ENCODE measurements around the gene MYH16.
"Not testable (repeated sequence)": the region's sequence is repeated elsewhere in the genome, so short reads cannot be mapped to it uniquely, and the experiment has no call there.

The MYH16 gene

DNA sequence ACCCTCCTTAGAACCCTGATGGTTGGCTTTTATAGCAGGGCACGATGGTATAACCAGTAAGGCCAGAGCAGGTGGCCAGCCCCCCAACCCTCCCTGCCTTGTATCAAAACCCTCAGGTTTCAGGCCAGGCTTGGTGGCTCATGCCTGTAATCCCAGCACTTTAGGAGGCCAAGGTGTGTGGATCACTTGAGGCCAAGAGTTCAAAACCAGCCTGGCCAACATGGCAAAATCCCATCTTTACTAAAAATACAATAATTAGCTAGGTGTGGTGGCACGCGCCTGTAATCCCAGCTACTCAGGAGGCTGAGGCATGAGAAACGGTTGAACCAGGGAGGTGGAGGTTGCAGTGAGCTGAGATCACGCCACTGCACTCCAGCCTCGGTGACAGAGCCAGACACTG, 50.0 kb downstream of the MYH16 start:
- H3K9me3 ChIP-seq (ENCODE audit: control insufficient read depth, low read length); H3K36me3 ChIP-seq (ENCODE audit: control insufficient read depth, insufficient read depth, low read length); H3K27ac ChIP-seq (ENCODE audit: low read depth, low read length, severe bottlenecking); H3K4me3 ChIP-seq (ENCODE audit: extremely low read depth, insufficient read depth, low read length, poor library complexity, severe bottlenecking); H3K4me1 ChIP-seq (ENCODE audit: control insufficient read depth, insufficient read depth, low read length, poor library complexity, severe bottlenecking): not testable (repeated sequence)
- 78 to 100% methylated on average over 1 to 5 of the region's 6 CpGs for WGBS, 2 experiments (ENCODE audit: insufficient coverage in 2 of 2)

DNA sequence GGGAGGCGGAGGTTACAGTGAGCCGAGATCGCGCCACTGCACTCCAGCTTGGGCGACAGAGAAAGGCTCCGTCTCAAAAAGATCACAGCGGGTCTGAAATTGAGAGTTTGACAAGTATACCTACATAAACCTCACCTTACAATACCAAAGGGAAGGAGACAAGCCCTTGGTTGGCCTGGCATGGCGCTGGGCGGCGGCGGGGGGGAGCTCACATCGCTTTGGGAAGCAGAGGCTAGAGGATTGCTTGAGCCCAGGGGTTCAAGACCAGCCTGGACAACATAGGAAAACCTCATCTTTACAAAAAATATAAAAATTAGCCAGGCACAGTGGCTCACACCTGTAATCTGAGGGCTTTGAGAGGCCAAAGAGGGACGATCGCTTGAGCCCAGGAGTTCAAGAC, 51.9 kb downstream of the MYH16 start:
- peaks cover 9% of the 10 kb centered on the region for H3K4me1 ChIP-seq (ENCODE audit: control insufficient read depth, insufficient read depth, low read length, poor library complexity, severe bottlenecking)
- WGBS, 2 experiments (ENCODE audit: insufficient coverage in 2 of 2), result 97 to 100% methylated on average over 4 to 10 of the region's 14 CpGs
- peak overlapping the region; percentile 99 for H3K4me3 ChIP-seq (ENCODE audit: extremely low read depth, insufficient read depth, low read length, poor library complexity, severe bottlenecking)
- peaks cover 11% of the 10 kb centered on the region for H3K36me3 ChIP-seq (ENCODE audit: control insufficient read depth, insufficient read depth, low read length)
- no peak overlapping the region for H3K27ac ChIP-seq (ENCODE audit: low read depth, low read length, severe bottlenecking)
- no peaks in the 10 kb centered on the region for H3K9me3 ChIP-seq (ENCODE audit: control insufficient read depth, low read length)

DNA sequence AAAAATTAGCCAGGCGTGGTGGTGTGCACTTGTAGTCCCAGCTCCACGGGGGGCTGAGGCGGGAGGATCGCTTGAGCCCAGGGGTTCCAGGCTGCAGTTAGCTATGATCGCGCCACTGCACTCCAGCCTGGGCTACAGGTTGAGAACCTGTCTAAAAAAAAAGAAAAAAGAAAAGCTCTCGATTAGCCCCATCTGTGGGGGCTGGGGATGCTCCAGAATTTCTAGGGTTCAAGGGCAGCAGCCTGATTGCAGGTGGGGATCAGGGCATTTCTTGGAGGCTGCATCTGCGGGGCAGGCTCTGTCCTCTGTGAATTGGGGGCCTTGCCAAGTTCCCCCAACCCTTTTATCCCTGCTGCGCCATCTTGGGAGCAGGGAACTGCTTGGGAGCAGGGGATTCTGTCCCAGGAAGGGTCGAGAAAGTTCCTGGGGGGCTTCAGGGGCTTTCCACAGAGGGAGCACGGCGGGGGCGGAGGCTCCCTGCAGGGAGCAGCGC, 52.4 kb downstream of the MYH16 start:
- Histone ChIP-seq H3K9me3 (ENCODE audit: control insufficient read depth, low read length) (no peaks in the 10 kb centered on the region), H3K4me1 (ENCODE audit: control insufficient read depth, insufficient read depth, low read length, poor library complexity, severe bottlenecking) (peaks cover 9% of the 10 kb centered on the region), H3K36me3 (ENCODE audit: control insufficient read depth, insufficient read depth, low read length) (peaks cover 11% of the 10 kb centered on the region), H3K27ac (ENCODE audit: low read depth, low read length, severe bottlenecking) (no peak overlapping the region), H3K4me3 (ENCODE audit: extremely low read depth, insufficient read depth, low read length, poor library complexity, severe bottlenecking) (peak overlapping the region; percentile 99)
- 42% methylated on average over 12 to 13 of the region's 14 CpGs for WGBS, 2 experiments (ENCODE audit: insufficient coverage in 2 of 2)

DNA sequence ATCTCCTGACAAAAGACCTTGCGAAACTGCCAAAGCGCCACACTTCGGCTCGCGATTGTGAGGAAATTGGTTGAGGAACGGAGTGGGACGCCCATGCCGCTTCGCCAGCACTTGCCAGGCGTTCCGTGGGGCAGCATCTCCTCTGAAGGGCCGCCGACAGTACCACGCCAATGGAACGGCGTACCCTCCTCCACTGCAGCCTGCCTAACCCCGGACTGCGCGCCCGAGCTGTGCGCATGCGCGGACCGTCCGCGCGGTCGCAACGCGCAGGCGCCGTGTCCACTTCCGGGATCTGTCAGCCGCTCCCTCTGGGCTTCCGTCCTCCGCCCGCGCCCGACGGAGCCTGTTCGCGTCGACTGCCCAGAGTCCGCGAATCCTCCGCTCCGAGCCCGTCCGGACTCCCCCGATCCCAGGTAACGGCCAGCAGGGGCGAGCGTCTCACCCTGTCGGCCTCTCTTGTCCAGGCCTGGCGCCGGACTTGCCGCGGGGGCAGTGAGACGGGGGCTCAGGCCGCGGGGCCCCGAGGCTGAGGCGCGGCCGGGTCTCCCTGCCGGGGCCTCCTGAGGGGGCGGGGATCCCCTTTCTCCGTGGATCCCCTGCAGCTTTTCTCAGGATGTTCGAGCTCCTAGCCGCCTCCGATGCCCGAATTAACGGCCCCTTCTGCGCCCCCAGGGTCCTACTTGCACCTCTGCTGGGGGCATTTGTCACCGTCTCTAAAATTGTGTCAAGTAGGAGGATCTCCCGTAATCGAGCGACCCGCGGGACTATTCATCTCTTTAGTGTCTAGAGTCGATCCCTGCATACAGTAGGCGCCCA, 53.2 kb downstream of the MYH16 start, which contains the start of gene ARPC1A:
Gene ARPC1A (plus strand): TSS at position 307 of the 816 bp plus-strand sequence. CDS start 7,456 bp downstream, outside the sequence.
- H3K4me1 ChIP-seq (ENCODE audit: control insufficient read depth, insufficient read depth, low read length, poor library complexity, severe bottlenecking), result peaks cover 9% of the 10 kb centered on the region
- H3K9me3 ChIP-seq (ENCODE audit: control insufficient read depth, low read length), result no peaks in the 10 kb centered on the region
- H3K36me3 ChIP-seq (ENCODE audit: control insufficient read depth, insufficient read depth, low read length), result peaks cover 15% of the 10 kb centered on the region
- H3K27ac ChIP-seq (ENCODE audit: low read depth, low read length, severe bottlenecking), result peak within 1 kb of the TSS; percentile 69
- 0% methylated on average over 72 to 82 of the region's 82 CpGs for WGBS, 2 experiments (ENCODE audit: insufficient coverage in 2 of 2)
- peak within 1 kb of the TSS; percentile 99 for H3K4me3 ChIP-seq (ENCODE audit: extremely low read depth, insufficient read depth, low read length, poor library complexity, severe bottlenecking)

GRCh38 chr7:99326408-99326782, 53.8 kb downstream of the MYH16 start:
- Histone ChIP-seq H3K36me3 (ENCODE audit: control insufficient read depth, insufficient read depth, low read length) (peaks cover 18% of the 10 kb centered on the region), H3K27ac (ENCODE audit: low read depth, low read length, severe bottlenecking) (no peak overlapping the region), H3K4me1 (ENCODE audit: control insufficient read depth, insufficient read depth, low read length, poor library complexity, severe bottlenecking) (peaks cover 9% of the 10 kb centered on the region), H3K9me3 (ENCODE audit: control insufficient read depth, low read length) (no peaks in the 10 kb centered on the region), H3K4me3 (ENCODE audit: extremely low read depth, insufficient read depth, low read length, poor library complexity, severe bottlenecking) (peak overlapping the region; percentile 99)
- 5 to 9% methylated on average over 7 to 10 of the region's 10 CpGs for WGBS, 2 experiments (ENCODE audit: insufficient coverage in 2 of 2)

DNA sequence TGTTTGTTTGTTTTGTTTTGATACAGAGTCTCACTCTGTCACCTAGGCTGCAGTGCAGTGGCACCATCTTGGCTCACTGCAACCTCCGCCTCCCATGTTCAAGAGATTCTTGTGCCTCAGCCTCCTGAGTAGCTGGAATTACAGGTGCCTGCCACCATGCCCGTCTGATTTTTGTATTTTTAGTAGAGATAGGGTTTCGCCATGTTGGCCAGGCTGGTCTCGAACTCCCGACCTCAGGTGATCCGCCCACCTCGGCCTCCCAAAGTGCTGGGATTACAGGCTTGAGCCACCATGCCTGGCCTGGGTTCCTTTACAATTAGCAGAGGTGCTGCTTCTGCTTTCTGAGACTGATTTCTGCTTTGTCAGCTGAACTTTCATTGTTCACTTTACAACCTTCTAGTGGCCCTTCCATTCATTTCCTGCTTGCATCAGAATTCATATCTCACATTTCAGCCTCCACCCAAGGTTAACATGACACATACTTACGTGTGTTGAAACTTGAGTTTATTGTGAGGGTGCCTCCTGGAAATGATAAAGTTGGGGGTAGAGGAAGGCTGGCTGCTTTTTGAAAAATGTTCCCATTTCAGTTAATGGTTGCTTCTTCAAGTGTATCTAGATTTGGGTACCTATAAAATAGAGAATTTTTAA, 57.8 kb downstream of the MYH16 start:
- not testable (repeated sequence) for H3K9me3 ChIP-seq (ENCODE audit: control insufficient read depth, low read length); H3K27ac ChIP-seq (ENCODE audit: low read depth, low read length, severe bottlenecking); H3K4me3 ChIP-seq (ENCODE audit: extremely low read depth, insufficient read depth, low read length, poor library complexity, severe bottlenecking); H3K4me1 ChIP-seq (ENCODE audit: control insufficient read depth, insufficient read depth, low read length, poor library complexity, severe bottlenecking)
- 87 to 92% methylated on average over 6 to 7 of the region's 8 CpGs for WGBS, 2 experiments (ENCODE audit: insufficient coverage in 2 of 2)
- peaks cover 49% of the 10 kb centered on the region for H3K36me3 ChIP-seq (ENCODE audit: control insufficient read depth, insufficient read depth, low read length)

DNA sequence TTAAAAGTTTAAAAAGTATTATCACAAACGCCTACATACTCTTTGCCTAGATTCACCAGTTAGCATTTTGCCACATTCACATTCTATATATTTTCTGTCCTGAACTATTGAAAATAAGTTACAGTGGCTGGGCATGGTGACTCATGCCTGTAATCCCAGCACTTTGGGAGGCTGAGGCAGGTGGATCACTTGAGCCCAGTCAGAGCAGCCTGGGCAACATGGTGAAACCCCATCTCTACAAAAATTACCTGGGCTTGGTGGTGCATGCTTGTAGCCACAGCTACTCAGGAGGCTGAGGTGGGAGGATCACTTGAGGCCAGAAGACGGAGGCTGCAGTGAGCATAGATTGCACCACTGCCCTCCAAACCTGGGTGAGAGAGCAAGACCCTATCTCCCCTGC, 58.4 kb downstream of the MYH16 start:
- H3K9me3 ChIP-seq (ENCODE audit: control insufficient read depth, low read length), result no peaks in the 10 kb centered on the region
- H3K27ac ChIP-seq (ENCODE audit: low read depth, low read length, severe bottlenecking), result no peak overlapping the region
- H3K4me1 ChIP-seq (ENCODE audit: control insufficient read depth, insufficient read depth, low read length, poor library complexity, severe bottlenecking), result peaks cover 4% of the 10 kb centered on the region
- no peak overlapping the region for H3K4me3 ChIP-seq (ENCODE audit: extremely low read depth, insufficient read depth, low read length, poor library complexity, severe bottlenecking)
- peaks cover 54% of the 10 kb centered on the region for H3K36me3 ChIP-seq (ENCODE audit: control insufficient read depth, insufficient read depth, low read length)
- no CpG with 5 or more reads among the region's 2 CpGs for WGBS, 2 experiments (ENCODE audit: insufficient coverage in 2 of 2)

DNA sequence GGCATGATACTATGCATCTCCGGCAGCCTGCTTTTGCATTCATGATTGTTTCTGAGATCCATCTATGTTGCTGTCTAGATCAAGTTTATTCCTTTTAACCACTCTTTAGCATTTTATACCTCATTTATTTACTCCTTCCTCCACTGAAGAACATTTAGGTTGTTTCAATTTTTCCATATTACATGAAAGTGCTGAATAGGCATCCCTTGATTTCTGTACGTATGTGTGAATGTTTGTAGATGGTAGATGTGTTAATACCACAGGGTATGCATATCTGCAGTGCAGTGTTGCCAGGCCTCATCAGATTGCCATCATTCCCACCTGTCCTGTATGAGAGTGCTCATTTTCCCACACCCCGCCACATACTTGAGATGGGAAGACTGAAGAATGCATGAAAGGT, 67.0 kb downstream of the MYH16 start:
- Histone ChIP-seq H3K27ac (ENCODE audit: low read depth, low read length, severe bottlenecking) (no peak overlapping the region), H3K4me1 (ENCODE audit: control insufficient read depth, insufficient read depth, low read length, poor library complexity, severe bottlenecking) (no peaks in the 10 kb centered on the region), H3K36me3 (ENCODE audit: control insufficient read depth, insufficient read depth, low read length) (peaks cover 89% of the 10 kb centered on the region), H3K4me3 (ENCODE audit: extremely low read depth, insufficient read depth, low read length, poor library complexity, severe bottlenecking) (no peak overlapping the region), H3K9me3 (ENCODE audit: control insufficient read depth, low read length) (no peaks in the 10 kb centered on the region)
- 100% methylated on average over 1 to 2 of the region's 3 CpGs for WGBS, 2 experiments (ENCODE audit: insufficient coverage in 2 of 2)

DNA sequence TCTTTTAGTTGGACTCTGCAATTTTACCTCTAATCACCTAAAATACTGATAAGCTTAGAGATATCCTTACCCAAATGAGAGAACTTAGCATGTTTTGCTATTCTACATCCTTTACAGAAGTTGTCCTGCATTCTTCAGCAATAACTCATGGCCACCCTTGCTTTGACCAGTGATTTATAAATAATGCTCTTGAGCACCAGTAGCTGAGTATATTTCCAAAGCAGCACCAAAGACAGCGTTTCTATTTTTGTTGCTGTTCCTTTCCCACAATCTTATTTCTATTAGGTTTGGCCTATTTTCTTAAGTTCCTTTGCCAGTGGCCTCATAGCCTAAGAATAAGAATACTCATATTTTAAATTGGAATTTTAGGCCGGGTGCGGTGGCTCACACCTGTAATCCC, 68.0 kb downstream of the MYH16 start:
- H3K4me1 ChIP-seq (ENCODE audit: control insufficient read depth, insufficient read depth, low read length, poor library complexity, severe bottlenecking), result no peaks in the 10 kb centered on the region
- peaks cover 89% of the 10 kb centered on the region for H3K36me3 ChIP-seq (ENCODE audit: control insufficient read depth, insufficient read depth, low read length)
- no peaks in the 10 kb centered on the region for H3K9me3 ChIP-seq (ENCODE audit: control insufficient read depth, low read length)
- H3K4me3 ChIP-seq (ENCODE audit: extremely low read depth, insufficient read depth, low read length, poor library complexity, severe bottlenecking), result no peak overlapping the region
- no peak overlapping the region for H3K27ac ChIP-seq (ENCODE audit: low read depth, low read length, severe bottlenecking)
- 92 to 100% methylated on average over 1 of the region's 3 CpGs for WGBS, 2 experiments (ENCODE audit: insufficient coverage in 2 of 2)

GRCh38 chr7:99344061-99344647, 71.5 kb downstream of the MYH16 start:
- Histone ChIP-seq H3K27ac (ENCODE audit: low read depth, low read length, severe bottlenecking) (no peak overlapping the region), H3K9me3 (ENCODE audit: control insufficient read depth, low read length) (no peaks in the 10 kb centered on the region), H3K4me1 (ENCODE audit: control insufficient read depth, insufficient read depth, low read length, poor library complexity, severe bottlenecking) (no peaks in the 10 kb centered on the region), H3K4me3 (ENCODE audit: extremely low read depth, insufficient read depth, low read length, poor library complexity, severe bottlenecking) (no peak overlapping the region), H3K36me3 (ENCODE audit: control insufficient read depth, insufficient read depth, low read length) (peaks cover 93% of the 10 kb centered on the region)
- 95 to 98% methylated on average over 12 of the region's 13 CpGs for WGBS, 2 experiments (ENCODE audit: insufficient coverage in 2 of 2)
